ENCODE data around the gene RASA3.
"Not testable (repeated sequence)": the region's sequence is repeated elsewhere in the genome, so short reads cannot be mapped to it uniquely, and the experiment has no call there.

Gene RASA3

DNA sequence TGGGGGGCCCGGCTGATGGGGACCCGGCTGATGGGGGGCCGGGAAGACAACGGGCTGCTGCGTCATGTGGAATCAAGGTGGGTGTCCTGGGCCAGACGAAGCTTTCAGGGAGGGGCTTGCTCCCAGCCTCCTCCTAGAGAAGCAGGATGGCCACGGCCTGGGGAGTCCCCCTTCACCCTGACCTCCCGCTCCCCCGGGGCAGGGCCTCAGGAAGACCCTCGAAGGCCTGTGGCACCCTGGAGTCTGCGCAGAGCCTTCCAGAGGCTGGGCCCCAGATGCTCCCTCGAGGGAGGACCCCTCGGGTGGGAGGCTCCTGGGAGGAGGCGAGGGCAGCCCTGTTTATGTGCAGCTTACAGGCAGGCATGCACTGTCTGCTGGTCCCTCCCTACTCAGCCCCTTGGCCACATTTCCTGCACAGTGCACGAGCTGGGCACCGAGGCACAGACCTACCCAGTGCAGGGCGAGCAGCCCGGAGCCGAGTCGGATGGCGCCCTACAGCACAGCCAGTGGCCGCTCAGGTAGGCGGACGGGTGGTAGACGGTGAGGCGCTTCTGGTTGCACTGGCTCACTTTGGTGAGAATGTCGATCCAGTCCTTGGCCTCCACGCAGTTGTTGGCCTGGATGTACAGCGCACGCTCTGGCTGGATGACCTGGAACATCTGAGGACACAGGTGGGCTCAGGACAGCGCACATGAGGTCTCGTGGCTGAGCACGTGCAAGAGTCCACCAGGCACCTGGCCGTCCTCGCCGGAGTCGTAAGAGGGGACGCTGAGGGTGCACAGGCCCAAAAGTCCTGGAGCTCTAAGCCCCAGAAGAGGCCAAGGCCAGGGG, 136.1 kb downstream of the RASA3 start:
- Histone ChIP-seq H3K36me3 (ENCODE audit: control insufficient read depth, insufficient read depth, low read length) (no peaks in the 10 kb centered on the region), H3K27ac (ENCODE audit: insufficient read depth, low read depth, low read length, poor library complexity, severe bottlenecking) (no peak overlapping the region)
- 95 to 96% methylated on average over 38 of the region's 38 CpGs for WGBS, 2 experiments

DNA sequence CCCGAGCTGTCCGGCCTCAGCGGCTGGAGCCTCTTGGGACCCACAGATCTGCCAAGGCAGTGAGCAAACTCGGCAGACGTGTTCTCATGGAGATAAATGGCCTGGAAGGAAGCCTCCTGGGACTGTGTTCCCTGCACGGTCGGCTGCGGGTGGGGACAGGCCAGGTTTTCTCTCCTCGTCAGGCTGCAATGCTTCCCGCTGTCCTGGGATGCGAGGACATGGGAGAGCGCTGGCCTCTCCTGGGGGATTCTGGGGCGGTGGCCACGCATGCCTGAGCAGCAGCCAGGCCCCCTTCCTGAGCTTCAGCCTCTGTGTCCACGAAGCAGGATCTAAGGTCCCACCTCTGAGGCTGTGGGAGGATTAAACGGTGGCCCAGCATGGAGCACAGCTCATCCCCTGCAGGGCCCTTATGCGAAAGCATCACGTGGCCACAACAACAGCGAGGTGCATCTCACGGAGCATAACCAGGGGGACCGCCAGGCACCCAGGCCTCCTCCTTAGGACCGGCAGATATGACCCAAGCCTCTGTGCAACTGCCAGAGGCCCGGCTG, 137.3 kb downstream of the RASA3 start:
- Histone ChIP-seq H3K4me3 (ENCODE audit: insufficient read depth, low read depth, low read length) (no peak overlapping the region), H3K27me3 (ENCODE audit: control insufficient read depth, insufficient read depth, low read length, poor library complexity, severe bottlenecking) (no peaks in the 10 kb centered on the region), H3K9me3 (ENCODE audit: control insufficient read depth, low read length) (no peaks in the 10 kb centered on the region), H3K27ac (ENCODE audit: insufficient read depth, low read depth, low read length, poor library complexity, severe bottlenecking) (no peak overlapping the region), H3K36me3 (ENCODE audit: control insufficient read depth, insufficient read depth, low read length) (peaks cover 2% of the 10 kb centered on the region), H3K4me1 (ENCODE audit: control insufficient read depth, insufficient read depth, low read length) (no peaks in the 10 kb centered on the region)
- WGBS, 2 experiments: 84 to 85% methylated on average over 23 of the region's 23 CpGs

More for the DNA sequence above, 136.1 kb downstream of the RASA3 start:
- H3K9me3 ChIP-seq (ENCODE audit: control insufficient read depth, low read length): no peaks in the 10 kb centered on the region
- H3K4me1 ChIP-seq (ENCODE audit: control insufficient read depth, insufficient read depth, low read length): no peaks in the 10 kb centered on the region
- no peak overlapping the region for H3K4me3 ChIP-seq (ENCODE audit: insufficient read depth, low read depth, low read length)
- H3K27me3 ChIP-seq (ENCODE audit: control insufficient read depth, insufficient read depth, low read length, poor library complexity, severe bottlenecking): no peaks in the 10 kb centered on the region

DNA sequence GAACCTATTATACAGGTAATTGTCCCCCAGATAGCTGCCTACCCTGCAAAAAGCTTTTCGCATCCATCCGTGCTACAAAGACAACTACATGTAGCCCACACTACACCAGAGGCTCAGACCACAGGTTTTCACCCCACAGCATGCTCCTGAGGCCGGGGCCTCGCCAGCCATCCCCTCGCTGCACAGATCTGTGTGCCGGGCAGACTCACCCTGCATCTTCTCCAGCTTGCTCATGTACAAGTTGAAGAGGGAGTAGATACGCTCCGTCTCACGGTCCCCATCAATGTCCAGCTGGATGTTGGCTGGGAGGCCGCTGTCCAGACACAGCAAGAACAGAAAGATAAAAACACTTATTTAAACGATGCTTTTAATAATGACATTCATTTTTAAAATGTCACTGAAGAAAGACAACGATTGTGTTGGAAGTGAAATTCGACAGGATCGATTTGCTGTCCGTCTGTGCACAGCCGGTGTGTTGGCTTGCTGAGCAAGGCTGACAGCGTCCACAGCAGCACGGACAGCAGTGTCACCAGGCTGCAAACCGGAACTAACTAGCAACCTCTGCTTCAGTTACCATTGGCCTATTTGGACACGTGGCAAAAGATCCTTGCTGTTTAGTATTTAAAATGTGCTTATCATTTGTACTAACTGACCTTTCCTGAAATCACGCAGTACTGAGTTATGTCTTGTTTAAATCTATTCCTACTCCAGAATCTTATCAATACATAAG, 140.0 kb downstream of the RASA3 start:
- no peaks in the 10 kb centered on the region for H3K4me1 ChIP-seq (ENCODE audit: control insufficient read depth, insufficient read depth, low read length)
- H3K9me3 ChIP-seq (ENCODE audit: control insufficient read depth, low read length): no peaks in the 10 kb centered on the region
- H3K4me3 ChIP-seq (ENCODE audit: insufficient read depth, low read depth, low read length): no peak overlapping the region
- peaks cover 3% of the 10 kb centered on the region for H3K36me3 ChIP-seq (ENCODE audit: control insufficient read depth, insufficient read depth, low read length)
- H3K27me3 ChIP-seq (ENCODE audit: control insufficient read depth, insufficient read depth, low read length, poor library complexity, severe bottlenecking): no peaks in the 10 kb centered on the region
- H3K27ac ChIP-seq (ENCODE audit: insufficient read depth, low read depth, low read length, poor library complexity, severe bottlenecking): no peak overlapping the region
- 94 to 95% methylated on average over 20 to 21 of the region's 21 CpGs for WGBS, 2 experiments

DNA sequence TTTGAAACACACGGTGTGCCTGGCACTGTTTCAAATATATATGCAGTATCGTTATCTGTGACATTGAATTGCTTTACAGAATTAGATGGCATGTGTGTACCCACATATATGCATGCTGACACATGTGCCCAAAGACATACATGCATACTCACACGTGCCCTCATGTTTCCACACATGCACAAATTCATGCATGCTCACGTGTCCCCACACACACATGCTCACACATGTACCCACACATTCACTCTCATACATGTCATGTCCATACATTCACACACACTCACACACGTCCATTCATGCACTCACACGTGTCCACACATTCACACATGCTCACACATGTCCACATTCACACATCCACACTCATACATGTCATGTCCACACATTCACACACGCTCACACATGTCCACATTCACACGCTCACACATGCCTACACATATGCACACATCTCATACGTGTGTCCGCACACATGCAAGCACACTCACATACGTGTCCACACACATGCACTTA, 140.7 kb downstream of the RASA3 start:
- H3K27me3 ChIP-seq (ENCODE audit: control insufficient read depth, insufficient read depth, low read length, poor library complexity, severe bottlenecking): no peaks in the 10 kb centered on the region
- H3K4me1 ChIP-seq (ENCODE audit: control insufficient read depth, insufficient read depth, low read length): no peaks in the 10 kb centered on the region
- 93 to 95% methylated on average over 11 of the region's 11 CpGs for WGBS, 2 experiments
- no peaks in the 10 kb centered on the region for H3K9me3 ChIP-seq (ENCODE audit: control insufficient read depth, low read length)
- H3K27ac ChIP-seq (ENCODE audit: insufficient read depth, low read depth, low read length, poor library complexity, severe bottlenecking): no peak overlapping the region
- peaks cover 3% of the 10 kb centered on the region for H3K36me3 ChIP-seq (ENCODE audit: control insufficient read depth, insufficient read depth, low read length)
- H3K4me3 ChIP-seq (ENCODE audit: insufficient read depth, low read depth, low read length): no peak overlapping the region

DNA sequence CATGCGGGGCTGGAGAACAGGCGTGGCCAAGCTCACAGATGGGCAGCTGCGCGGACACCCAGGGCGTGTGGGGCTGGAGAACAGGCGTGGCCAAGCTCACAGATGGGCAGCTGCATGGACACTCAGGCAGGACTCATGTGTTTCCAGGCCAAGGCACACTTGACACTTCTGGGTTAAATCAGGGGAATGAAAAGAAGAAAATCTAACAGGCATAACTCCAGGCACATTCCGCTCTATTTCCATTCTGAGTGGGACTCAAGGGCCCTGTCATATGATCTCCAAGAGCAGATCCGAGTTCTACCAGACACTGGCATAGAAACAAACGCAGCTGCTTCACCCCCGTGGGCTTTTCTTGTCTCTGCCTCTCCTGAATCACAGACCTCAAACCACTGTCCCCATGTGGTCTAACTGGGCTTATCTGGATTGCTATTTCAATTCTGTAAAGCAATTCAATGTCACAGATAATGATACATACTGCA, 141.2 kb downstream of the RASA3 start:
- Histone ChIP-seq H3K9me3 (ENCODE audit: control insufficient read depth, low read length) (no peaks in the 10 kb centered on the region), H3K27me3 (ENCODE audit: control insufficient read depth, insufficient read depth, low read length, poor library complexity, severe bottlenecking) (no peaks in the 10 kb centered on the region), H3K4me1 (ENCODE audit: control insufficient read depth, insufficient read depth, low read length) (no peaks in the 10 kb centered on the region), H3K36me3 (ENCODE audit: control insufficient read depth, insufficient read depth, low read length) (peaks cover 3% of the 10 kb centered on the region), H3K27ac (ENCODE audit: insufficient read depth, low read depth, low read length, poor library complexity, severe bottlenecking) (no peak overlapping the region), H3K4me3 (ENCODE audit: insufficient read depth, low read depth, low read length) (no peak overlapping the region)
- WGBS, 2 experiments: 93% methylated on average over 10 of the region's 10 CpGs

DNA sequence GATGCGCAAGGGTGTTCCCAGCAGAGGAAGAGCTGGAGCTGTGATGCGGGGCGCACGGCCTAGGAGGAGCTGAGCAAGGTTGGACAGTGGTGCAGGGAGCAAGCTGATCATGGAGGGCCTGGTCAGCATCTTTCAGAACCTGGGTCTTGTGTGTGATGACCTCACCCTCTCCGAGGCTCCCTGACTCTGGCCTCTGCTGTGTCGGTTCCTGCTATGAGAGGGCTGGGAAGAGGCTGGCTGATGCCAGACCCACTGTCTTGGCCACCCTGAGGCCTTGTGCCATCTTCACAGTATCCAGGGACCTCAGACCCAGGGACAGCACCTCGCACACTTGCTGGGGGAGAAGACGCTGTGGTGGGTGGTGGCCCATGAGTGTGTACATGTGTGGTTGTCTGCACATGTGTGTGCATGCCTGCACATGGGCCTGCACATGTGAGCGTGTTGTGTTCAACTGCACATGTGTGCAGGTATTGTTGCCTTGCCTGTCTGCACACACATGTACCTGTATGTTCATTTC, 142.0 kb downstream of the RASA3 start:
- 95 to 97% methylated on average over 9 of the region's 9 CpGs for WGBS, 2 experiments

DNA sequence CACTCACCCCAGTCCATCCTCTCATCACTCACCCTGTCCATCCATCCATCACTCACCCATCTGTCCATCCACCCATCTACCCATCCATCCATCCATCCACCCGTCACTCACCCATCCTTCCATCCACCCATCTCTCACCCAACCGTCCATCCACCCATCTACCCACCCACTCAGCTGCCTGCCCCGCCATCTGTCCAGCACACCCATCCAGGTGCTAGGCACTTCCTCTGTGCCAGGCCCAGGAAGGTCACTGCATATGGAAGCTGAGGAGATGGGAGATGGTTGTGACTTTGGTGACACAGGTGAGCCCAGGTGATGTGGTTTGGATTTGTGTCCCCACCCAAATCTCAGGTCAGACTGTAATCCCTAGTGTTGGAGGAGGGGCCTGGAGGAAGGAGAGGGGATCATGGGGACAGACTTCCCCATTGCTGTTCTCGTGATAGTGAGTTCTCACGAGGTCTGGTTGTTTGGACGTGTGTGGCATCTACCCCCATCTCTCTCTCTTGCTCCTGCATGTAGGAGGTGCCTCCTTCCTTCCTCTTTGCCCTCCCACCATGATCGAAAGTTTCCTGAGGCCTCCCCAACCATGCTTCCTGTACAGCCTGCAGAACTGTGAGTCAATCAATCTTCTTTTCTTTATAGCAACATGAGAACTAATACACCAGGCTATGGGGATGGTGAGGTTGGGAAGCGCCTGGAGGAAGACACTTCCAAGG, 142.7 kb downstream of the RASA3 start:
- Histone ChIP-seq H3K4me1 (ENCODE audit: control insufficient read depth, insufficient read depth, low read length) (no peaks in the 10 kb centered on the region), H3K36me3 (ENCODE audit: control insufficient read depth, insufficient read depth, low read length) (peaks cover 3% of the 10 kb centered on the region), H3K4me3 (ENCODE audit: insufficient read depth, low read depth, low read length) (no peak overlapping the region), H3K27me3 (ENCODE audit: control insufficient read depth, insufficient read depth, low read length, poor library complexity, severe bottlenecking) (no peaks in the 10 kb centered on the region), H3K27ac (ENCODE audit: insufficient read depth, low read depth, low read length, poor library complexity, severe bottlenecking) (no peak overlapping the region), H3K9me3 (ENCODE audit: control insufficient read depth, low read length) (no peaks in the 10 kb centered on the region)
- WGBS, 2 experiments: 95 to 96% methylated on average over 8 of the region's 8 CpGs

More for the DNA sequence above, 142.0 kb downstream of the RASA3 start:
- H3K4me3 ChIP-seq (ENCODE audit: insufficient read depth, low read depth, low read length): no peak overlapping the region
- no peaks in the 10 kb centered on the region for H3K27me3 ChIP-seq (ENCODE audit: control insufficient read depth, insufficient read depth, low read length, poor library complexity, severe bottlenecking)
- no peaks in the 10 kb centered on the region for H3K4me1 ChIP-seq (ENCODE audit: control insufficient read depth, insufficient read depth, low read length)
- no peaks in the 10 kb centered on the region for H3K9me3 ChIP-seq (ENCODE audit: control insufficient read depth, low read length)
- peaks cover 3% of the 10 kb centered on the region for H3K36me3 ChIP-seq (ENCODE audit: control insufficient read depth, insufficient read depth, low read length)
- no peak overlapping the region for H3K27ac ChIP-seq (ENCODE audit: insufficient read depth, low read depth, low read length, poor library complexity, severe bottlenecking)

DNA sequence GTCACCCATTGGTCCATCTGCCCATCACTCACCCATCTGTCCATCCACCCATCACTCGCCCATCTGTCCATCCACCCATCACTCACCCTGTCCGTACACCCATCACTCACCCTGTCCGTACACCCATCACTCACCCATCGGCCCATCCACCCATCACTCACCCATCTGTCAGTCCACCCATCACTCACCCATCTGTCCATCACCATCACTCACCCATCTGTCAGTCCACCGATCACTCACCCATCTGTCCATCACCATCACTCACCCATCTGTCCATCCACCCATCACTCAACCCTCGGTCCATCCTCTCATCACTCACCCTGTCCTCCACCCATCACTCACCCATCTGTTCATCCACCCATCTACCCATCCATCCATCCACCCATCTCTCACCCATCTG, 143.6 kb downstream of the RASA3 start:
- WGBS, 2 experiments: 93 to 94% methylated on average over 6 of the region's 6 CpGs
- H3K27me3 ChIP-seq (ENCODE audit: control insufficient read depth, insufficient read depth, low read length, poor library complexity, severe bottlenecking); H3K4me1 ChIP-seq (ENCODE audit: control insufficient read depth, insufficient read depth, low read length); H3K4me3 ChIP-seq (ENCODE audit: insufficient read depth, low read depth, low read length); H3K9me3 ChIP-seq (ENCODE audit: control insufficient read depth, low read length); H3K36me3 ChIP-seq (ENCODE audit: control insufficient read depth, insufficient read depth, low read length); H3K27ac ChIP-seq (ENCODE audit: insufficient read depth, low read depth, low read length, poor library complexity, severe bottlenecking): not testable (repeated sequence)

DNA sequence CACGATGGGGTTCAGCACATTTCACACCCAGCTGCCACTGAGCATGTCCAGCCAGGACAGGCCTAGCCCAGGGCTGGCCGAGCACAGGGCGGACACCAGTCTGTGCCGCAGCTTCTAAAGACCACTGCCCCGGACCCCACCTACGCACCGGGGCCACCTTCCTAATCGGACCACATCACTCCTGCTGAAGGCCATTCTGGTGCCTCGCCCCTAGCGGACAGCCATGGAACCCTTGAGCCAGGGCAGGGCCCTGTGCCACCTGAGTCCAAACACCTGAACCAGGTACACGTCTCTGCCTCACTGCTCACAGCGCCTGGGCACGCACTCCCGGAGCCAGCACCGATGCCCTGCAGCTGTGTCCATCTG, 150.1 kb downstream of the RASA3 start:
- WGBS, 2 experiments: 95 to 97% methylated on average over 15 of the region's 15 CpGs
- peaks cover 3% of the 10 kb centered on the region for H3K36me3 ChIP-seq (ENCODE audit: control insufficient read depth, insufficient read depth, low read length)
- H3K9me3 ChIP-seq (ENCODE audit: control insufficient read depth, low read length): no peaks in the 10 kb centered on the region
- H3K4me3 ChIP-seq (ENCODE audit: insufficient read depth, low read depth, low read length): no peak overlapping the region
- no peak overlapping the region for H3K27ac ChIP-seq (ENCODE audit: insufficient read depth, low read depth, low read length, poor library complexity, severe bottlenecking)
- no peaks in the 10 kb centered on the region for H3K4me1 ChIP-seq (ENCODE audit: control insufficient read depth, insufficient read depth, low read length)
- H3K27me3 ChIP-seq (ENCODE audit: control insufficient read depth, insufficient read depth, low read length, poor library complexity, severe bottlenecking): no peaks in the 10 kb centered on the region
